Astrocyte of the hippocampus (primary cell): ENCODE data around the gene SLK.

Experiments used
- DNase-seq: peaks from one replicate; pipeline ENCODE4 v3.0.0; 2011; ENCODE audit warnings: low read depth, low spot score

The SLK gene

GRCh38 chr10:104033401-104033930 lies 66.5 kb downstream of the SLK start:
- no peak for DNase-seq

DNA sequence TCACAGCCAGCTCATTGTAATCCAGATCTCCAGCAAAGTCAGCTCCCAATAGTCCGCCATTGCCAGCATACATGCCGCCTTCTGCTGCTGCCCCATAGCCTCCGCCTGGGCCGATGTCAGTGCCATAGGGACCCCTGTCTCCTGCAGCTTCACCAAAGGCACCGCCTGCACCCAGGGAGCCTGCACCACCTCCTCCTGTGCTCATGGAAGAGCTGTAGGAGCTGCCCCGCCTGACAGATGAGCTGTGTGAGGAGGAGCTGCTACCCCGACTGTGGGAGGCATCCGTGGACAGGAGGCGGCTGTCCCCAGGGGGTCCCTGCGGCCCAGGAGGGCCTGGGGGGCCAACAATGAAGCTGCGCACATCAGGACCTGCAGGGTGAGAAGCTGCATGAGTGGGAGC lies 67.0 kb downstream of the SLK start:
- DNase-seq: no peak

- no peak for DNase-seq
These were observed 67.7 kb downstream of the SLK start for GRCh38 chr10:104034401-104035193.

- DNase-seq: no peak
These were observed 68.5 kb downstream of the SLK start for GRCh38 chr10:104035194-104036068.

DNA sequence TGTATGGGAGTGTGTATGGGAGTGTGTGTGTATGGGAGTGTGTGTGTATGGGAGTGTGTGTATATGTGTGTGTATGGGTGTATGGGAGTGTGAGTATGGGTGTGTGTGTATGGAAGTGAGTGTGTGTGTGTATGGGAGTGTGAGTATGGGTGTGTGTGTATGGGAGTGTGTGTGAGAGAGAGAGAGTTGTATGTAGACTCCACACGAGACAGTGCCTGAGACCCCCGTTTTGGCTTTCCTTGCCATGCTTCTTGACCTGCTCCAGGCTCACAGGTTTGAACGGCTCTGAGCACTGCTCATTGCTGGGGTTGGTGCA lies 69.1 kb downstream of the SLK start:
- no peak for DNase-seq

DNA sequence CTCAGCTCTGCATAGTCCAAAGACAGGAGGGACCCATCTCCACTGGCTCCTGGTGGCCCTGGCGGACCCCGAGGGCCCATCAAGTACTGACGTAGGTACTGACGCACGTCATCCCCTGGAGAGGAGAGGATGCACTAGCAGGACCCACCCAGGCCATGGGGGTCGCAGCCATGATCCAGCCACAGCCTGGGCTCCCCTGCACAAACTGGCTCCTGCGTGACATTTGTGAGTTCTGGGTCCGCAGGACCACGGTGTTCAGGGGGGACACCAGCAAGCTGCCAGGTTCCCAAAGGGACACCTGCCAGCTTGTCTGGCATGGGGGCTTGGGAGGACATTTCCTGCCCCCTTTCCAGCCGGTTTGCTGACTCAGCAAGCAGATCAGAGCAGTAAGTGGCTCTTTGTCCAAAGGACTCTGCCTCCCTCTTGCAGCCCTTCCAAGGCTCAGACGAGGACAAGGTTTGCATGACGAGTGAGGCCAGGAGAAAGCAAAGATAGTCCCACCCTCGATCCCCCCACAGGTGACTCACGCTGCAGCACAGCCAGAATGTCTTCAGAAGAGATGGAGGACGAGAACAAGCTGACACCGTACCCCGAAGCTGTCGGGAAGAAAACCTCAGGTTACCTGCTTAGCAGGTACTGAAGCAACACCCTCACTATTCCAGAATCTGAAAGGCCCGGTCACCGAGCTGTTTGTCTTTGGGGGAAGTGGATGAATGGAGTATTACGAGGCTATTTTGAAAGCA lies 69.7 kb downstream of the SLK start:
- DNase-seq: no peak

- no peak for DNase-seq
These were observed 70.5 kb downstream of the SLK start for GRCh38 chr10:104037261-104037951.

GRCh38 chr10:104038537-104038936 lies 71.6 kb downstream of the SLK start:
- no peak for DNase-seq

DNA sequence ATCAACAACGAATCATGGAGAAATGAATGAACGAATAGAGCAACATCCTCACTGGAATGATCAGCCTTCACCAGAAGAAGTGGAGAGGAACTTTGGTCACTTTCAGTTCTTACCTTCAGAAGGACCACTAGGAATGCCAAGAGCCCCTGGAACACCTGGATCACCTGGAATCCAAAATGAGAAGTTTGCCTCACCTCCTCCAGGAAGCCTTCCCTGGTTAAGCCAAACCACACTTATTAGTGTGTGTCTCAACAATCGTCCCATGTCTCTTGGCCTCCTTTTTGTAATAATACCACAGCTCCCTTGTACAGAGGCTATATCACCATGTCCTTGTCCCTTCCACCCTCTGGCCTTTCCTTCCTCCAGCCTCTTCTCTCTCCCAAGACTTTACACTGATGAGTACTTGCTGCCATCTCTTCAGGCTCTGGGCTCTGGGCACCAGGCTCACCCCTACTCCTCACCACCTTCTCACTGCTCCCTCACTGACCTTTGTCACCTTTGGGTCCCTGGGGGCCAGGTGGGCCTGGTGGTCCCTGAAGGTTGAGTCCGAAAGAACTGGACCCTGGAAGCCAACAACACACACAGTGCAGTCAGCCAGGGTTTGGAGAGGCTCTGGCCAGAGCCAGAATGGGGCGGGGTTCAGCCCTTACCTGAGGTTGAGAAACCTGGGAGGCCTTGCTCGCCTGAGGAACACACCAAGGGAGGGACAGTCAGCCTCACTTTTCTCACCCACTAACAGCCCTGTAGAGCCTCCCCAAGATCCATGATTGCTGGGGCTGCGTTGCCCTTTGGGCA lies 72.2 kb downstream of the SLK start:
- DNase-seq: no peak

- no peak for DNase-seq
These were observed 73.4 kb downstream of the SLK start for GRCh38 chr10:104040382-104040781.

GRCh38 chr10:104040862-104041789 lies 74.2 kb downstream of the SLK start:
- DNase-seq: no peak

DNA sequence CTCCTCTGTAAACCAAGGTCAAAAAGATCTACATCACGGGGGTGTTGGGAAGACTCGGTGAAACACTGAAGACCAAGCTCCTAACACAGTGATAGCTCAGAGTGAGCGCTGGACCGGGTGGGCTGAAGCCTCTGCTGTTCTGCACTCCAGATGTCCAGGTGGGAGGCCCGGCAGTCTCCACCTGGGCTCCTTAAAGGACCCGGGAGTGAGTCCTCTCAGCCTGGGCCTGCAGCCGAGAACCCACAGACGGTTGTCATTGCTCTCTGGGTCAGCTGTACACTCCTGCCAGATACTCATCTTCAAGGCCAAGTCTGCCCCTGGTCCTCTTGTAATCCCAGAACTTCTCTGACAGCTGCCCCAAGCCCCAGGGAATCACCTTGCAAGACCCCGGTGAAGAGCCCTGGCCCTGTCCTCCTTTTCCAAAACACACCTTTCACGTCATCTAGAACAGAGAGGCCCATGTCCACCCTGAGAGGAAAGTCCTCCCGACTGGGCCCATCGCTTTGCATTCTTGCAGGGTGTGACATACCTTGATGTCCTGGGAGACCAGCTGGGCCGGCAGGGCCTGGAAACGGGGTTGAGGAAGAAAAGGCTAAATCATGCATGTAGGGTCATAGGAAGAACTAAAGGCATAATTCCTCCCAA lies 75.1 kb downstream of the SLK start:
- DNase-seq: no peak

DNA sequence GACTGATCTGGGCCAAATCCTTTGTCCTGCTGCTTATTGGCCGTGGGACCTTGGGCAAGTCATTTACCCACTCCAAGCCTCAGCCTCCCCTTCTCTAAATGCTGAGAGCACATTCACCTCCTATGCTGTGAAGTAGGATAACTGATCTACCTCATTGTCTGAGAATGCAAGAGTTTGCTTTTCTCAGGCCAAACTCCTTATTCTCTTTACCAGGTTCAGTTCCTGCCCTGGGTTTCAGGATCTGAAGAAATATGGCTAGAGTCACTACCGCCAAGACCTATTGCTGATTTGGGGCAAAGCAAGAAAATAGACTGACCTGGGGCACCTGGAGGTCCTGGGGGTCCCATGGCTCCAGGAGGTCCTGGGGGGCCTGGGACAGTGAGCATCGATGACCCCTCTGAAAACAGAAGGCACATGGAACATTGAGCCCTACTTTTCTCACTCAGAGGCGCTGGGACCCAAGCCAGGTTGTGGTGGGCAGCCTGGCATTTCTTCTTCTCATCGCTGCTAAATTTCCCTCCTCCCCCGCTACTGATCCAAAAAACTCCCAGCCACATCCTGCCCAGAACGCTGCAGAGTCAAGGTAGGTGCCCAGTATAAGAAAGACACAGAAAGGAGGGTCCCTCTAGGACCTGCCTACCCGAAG lies 76.4 kb downstream of the SLK start:
- peak; percentile 24 for DNase-seq

GRCh38 chr10:104043854-104044253 lies 76.9 kb downstream of the SLK start:
- DNase-seq: no peak

DNA sequence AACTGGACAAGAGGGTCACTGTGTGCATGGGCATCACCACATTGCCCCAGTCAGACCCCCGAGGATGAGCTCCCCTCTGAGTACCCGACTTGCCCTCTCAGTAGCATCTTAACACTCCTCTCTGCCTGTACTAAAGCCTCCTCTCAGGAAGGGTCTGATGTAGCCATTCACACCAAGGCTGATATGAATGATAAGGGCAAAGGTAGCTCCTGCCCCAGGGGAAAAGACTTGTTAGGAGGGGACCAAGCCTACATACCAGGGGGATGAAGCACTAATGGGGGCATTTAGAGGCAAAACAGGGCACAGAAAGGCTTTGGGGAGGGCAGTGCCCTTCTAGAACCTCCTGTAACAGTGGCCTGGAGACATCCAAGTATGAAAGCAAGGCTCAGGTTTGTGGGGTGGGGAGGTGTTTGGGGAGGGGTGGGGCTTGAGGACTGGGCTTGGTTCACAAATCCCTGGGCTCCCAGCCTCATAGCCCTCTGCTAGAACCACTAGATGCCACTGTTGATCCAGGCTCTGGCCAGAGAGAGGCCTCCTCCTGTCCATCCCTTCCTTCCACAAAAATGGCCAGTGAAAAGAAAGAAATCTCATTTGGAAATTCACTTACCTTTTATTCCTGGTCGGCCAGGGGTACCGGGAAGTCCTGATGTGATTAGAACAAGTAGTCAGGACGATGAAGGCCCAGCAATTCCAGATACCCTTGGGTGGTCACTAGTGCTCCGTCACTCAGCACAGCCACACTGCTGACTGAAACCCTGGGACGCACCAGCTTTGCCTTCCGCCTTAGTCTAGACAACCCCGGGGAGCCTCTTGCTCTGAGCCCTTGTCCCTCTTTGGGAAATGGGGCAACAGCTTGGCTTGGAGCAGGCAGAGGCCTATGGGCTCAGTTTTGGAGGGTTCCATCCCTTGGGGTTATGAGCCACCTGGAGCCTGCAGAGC lies 78.5 kb downstream of the SLK start:
- peak; percentile 86 for DNase-seq

DNA sequence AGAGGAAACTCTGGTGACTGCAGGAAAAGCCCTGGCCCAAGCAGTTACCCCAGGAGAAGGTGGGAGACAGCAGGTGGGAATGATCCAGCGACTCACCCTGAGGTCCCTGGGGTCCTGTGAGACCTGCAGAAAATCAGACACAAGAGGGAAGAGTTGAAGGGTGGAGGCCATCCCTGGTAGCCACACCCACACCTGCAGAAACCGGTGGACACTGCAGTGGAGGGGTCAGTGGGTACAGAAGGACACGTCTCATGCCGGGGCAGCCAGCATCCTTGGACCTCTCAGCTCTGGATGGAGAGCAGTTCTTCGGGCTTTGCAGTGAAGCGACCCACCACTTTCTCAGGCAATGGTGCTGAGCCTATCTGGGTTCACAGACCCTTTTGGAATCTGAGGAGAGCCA lies 79.7 kb downstream of the SLK start:
- no peak for DNase-seq

DNA sequence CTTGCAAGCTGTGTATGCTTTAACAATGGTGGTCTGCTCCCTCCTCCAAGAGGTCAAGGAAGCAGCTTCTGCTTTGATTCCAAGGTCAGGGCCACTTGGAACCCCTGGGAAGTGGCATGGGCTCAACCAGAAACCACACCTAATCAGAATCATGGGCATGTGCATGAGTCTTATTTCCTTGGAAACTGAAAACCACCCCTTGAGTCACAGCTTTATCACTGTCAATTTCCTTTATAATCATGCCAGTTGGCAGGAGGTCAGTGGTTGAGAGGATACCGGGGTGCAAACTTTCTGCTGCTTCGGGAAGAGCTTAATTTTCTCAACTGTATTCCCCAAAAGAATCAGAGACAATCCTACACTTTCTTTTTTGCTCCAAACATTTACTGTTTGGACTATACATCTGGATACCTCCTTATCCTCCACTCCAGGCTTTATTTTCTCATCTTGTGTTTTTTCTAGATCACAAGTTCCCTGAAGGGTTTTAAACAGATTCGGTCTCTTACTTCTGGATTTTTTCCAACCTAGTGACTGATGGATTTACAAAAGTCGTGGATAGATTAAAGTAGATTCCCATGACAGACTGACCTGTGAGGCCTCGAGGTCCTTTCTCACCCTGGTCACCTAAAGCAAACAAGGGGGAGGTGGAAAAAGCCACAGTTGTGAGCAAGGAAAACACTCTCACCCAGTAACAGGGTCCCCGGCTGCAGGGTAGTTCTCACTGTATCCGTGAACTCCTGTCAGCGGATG lies 82.7 kb downstream of the SLK start:
- peak; percentile 81 for DNase-seq
